Myocyte (in vitro differentiated cells): ENCODE results near the gene TMEM47. TPM values are rescaled to one million over a fixed set of nuclear protein-coding genes. Genes with fewer than 3 reads are reported as not detected.

Experiments used
- DNase-seq: peaks from one replicate; pipeline ENCODE4 v3.0.0-alpha.2; 2012; ENCODE audit warnings: low read depth
- polyA plus RNA-seq: library from polyadenylated mRNA; unstranded; fragments of >200 nt; gene quantifications from one replicate; pipeline ENCODE4 v1.2.1, GENCODE V29; 2012; ENCODE audit warnings: missing spikeins
- total RNA-seq: library from RNA; depleted of rRNA; stranded (reverse); fragments of >200 nt; gene quantifications from 2 replicates; pipeline ENCODE4 v1.2.3, GENCODE V29; 2014

Gene TMEM47
- total RNA-seq: 69.2 and 81.1 TPM in 2 replicates
- 31.0 TPM for polyA plus RNA-seq

DNA sequence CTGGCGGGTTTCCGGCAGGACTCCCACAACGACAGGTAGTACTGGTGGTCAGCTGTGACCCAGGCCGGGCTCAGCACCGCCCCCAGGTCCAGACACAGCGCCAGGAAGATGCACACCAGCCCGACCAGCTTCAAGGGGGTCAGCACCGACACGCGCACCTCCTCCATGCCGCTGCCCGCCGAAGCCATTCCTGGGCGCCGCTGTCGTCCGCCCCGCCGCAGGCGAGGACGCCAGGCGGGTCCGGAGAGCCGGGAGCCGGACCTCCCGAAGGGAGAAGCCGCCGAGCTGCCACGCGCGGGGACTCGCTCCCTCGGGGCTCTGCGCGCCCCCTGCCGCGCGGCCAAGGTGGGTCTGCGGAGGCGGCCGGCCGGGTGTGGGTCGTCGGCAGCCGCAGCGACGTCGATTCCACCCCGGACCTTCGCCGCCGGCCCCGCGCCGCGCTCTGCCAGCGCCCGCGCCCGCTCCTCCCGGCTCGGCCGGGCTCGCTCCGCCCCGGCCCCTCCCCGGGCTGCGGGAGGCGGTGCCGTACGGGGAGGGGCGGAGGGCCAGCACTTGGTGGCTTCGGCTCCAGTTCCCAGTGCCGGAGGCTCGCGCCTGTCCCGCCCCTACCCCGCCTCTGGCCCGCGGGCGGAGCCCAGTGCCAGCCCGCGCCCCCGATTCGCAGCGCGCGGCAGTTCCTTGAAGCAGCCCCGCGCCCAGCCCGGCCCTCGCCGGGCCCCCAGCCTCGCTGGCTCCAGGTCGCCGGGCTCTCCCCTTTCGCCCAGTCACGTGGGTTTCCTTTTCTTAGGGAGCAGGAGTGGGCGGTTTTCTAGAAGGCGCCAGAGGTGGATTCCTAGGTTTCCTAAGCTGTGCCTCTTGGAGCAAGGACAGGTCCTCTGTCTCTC, at the start of gene TMEM47:
Gene TMEM47 (minus strand): TSS at position 444 of the 884 bp plus-strand sequence. CDS start 256 bp downstream, at position 188.
- peak; percentile 77 for DNase-seq

DNA sequence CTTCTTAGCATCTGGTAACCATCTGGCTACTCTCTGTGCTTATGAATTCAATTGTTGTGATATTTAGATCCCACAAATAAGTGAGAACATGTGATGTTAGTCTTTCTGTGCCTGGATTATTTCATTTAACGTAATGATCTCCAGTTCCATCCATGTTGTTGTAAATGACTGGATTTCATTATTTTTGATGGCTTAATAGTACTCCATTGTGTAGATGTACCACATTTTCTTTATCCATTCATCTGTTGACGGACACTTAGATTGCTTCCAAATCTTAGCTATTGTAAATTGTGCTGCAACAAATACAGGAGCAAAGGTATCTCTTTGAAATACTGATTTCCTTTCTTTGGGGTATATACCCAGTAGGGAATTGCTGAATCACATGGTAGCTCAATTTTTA, 30.0 kb upstream of the TMEM47 start:
- no peak for DNase-seq

DNA sequence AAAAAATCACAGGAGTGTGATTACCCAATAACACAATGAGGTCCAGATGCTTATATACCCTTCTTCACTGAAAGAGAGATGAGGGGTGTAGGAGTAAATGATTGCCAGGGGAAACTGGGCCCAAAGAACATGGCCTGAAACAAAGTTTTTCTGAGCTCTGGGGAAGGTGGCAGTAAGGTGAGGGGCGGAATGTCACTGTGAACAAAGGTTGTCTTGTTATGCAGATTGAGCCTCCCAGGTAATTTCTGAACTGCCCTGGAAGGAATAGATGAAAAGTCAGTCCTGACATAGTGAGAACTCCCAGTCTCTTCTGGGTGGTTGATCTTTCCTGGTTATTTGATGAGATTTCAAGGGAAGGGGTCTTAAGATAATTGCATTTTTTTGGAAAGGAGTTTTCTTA, 2.5 kb upstream of the TMEM47 start:
- DNase-seq: no peak

DNA sequence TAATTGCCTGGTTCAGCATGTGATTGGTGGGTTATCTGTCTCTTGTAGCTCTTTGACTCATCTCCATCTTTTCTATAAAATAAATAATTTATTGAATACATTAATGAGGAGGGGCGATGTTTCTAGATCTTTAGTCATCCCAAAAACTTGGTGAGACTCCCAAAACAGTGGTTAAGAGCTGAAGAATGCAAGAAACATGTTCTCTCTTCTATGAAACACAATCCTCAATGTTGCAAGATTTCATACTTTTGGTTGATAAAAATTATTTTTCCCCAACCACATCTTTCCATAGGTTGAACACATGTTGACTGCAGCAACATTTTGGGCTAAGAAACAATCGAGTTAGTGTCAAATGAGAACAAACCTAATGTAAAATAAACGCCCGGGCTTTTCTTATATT, 1.2 kb upstream of the TMEM47 start:
- no peak for DNase-seq

DNA sequence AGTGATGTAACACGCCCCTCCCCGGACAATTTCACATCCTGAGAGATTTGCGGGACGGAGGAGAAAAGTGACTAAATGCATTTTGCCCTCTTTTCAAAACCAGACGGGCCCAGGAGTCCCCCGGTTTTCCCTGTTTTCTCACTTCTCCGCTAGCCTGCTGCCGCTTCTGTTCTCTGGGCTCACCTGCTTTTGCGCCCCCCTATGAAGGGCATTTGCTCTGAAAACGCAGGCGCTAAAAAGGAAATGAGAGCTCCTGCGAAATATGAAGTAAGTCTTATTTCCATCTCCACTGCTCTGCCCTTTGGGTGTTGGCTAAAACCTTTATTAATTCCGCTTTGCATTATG, 613 bp upstream of the TMEM47 start:
- DNase-seq: no peak

DNA sequence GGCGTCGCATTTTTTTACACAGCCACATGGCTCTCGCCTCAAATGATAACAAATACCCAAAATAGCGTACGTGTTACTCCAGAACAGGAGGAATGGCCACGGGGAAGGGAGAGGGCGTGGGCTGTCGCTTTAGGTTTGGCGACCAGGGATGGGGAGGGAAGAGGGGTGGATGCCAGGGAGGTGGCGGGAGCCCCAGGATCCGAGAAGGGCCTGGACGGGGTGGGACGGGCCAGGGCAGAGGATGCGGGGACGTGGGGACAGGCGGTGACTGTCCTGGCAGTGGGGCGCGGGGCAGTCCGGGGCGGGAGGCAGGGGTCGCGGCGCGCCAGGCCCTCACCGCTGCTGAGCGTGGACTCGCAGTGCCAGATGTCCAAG, 631 bp downstream of the TMEM47 start:
- peak; percentile 22 for DNase-seq

DNA sequence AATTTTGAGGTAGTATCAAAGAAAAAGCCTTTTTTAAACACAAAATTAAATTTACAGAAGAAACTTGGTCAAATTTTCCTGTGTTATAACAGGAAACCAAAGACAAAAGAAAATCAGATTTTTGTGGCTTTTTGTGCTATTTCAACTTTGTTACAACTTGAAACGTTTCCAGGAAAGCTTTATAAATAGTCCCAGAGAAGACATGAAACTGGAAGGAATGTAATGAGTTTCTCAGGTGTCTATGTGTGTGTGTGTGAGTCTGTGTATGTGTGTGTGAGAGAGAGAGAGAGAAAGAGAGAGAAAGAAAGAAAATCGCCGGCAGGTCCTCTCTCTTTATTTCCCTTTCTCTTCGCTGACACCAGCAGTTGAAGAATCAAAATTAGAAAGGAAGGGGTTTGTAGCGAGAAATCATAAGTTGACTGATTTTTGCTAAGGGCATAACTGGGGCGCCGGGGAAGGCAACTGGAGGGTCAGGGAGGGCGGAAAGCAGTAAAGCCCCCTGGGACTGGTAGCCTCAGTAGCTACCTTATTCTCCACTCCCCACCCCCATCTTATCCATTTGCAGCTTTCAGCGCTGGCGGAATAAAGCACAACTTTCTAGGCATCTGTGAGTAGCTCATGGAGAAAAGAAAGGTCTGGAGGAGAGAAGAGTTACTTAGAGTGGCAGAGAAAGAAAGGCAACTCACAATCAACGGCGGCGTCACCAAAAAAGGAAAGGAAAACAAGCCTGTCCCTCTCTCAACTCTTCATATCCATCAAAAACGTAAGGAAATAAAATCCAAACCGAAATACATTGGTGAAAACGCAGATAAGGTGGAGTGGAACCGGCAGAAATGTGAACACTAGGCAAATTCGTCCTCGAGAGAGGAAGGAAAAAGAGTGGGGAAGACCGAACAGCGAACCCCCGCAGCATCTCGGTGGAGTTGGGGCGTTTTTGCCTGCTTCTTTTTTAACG, 1.3 kb downstream of the TMEM47 start:
- DNase-seq: peak; percentile 19

DNA sequence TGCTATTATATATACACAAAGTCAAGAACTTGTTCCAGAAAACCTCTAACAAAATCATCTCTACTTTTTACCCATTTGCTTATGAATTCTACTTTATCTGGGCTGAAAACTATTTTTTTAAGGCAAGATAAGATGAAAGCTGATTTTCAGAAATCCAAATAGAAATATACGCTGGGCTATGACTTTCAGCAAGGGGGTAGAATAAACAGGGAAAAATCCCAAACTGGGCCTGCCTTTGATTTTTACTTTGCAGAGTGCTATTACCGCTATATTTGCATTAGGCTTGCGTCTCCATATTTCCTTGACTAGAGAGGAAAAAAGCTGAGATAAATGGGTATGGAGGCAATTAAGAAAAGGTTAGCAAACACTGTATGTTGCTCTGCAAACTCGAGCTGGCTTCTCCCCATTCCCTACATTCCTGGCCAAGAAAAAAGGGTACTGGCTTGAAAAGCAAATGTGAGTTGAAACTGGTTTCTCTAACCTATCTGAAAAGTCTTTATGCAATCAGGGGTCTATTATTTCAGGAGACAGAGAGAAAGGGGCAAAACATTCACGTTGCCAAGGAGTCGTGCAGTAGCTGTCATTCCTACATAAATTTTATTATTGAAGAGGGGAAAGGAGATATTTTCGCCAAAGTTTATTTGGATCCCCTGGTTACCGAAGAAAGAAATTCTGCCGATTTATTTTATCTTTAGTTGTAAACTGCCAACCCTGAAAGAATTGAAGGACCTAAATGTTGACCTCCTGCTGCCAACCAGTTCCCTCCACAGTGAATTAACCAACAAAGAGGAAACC, 2.2 kb downstream of the TMEM47 start:
- DNase-seq: peak; percentile 11

DNA sequence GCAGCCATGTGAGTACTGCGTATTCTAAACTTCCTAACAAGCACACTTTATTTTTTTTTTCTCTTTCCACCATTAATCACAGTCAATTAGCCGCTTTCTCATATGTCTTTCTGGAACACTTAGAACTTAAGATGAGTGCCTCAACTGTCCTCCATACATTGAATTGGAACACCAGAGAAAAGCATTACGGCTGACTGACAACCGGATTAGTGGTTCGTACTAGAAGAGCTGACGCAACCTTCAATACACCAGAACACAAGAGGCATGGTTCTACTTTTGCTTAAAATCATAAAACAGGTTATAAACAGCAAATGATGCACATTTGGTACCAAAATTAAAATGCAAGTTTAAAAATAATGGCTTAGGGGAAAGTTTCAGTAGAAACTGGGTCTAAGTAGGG, 3.3 kb downstream of the TMEM47 start:
- peak; percentile 32 for DNase-seq

DNA sequence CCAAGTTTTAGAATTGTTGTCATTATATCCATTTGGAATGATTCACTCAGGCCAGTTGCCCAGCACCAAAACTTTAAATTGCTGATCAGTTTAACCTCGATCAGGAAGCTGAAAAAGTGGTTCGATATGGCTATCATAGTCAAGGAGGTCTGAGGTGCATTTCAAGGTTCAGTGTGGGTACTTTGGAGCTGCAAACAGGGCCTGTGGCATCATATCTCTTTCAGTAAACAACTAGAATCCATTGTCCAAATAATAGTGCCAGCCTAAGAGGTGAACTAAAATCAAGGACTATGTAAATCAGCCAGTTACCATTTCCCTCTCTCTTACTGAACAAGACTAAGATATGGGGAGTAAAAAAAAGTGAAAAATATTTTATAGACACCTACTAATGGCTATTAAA, 14.2 kb downstream of the TMEM47 start:
- DNase-seq: no peak

DNA sequence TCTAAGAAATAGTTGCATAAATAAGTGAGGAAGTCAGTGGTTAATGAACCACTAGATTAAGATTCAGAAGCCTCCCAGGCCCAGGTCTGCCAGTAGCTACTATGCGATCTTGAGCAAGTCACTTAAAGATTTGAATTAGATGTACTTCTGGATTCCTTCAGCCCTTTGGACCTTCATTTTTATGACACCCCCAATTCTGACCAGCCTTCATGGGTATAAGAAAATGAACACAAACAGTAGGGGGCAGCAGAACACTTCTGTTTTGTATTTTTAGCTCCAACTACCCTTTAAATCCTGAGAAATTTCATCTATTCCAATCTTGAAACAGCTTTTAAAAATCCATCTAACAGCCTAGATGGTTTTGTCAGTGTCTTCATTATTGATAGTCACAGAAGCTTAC, 19.0 kb downstream of the TMEM47 start:
- DNase-seq: peak; percentile 55

DNA sequence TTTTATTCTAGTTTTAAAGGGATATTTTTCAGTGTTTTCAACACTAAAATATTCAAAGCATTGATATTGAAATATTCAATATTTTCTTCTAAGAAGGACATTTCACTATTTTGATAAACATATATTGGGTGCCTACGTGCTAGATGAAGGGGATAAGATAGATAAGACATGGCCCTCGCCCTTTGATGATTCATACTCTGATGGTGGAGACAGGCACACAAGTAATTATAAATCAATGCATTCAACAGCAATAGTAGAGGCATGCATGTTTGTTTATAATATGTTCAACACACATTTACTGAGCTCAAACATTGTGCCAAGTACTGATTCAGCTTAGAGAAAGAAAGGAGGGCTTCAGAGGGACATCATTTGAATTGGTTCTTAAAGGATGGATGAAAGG, 22.7 kb downstream of the TMEM47 start:
- DNase-seq: no peak

DNA sequence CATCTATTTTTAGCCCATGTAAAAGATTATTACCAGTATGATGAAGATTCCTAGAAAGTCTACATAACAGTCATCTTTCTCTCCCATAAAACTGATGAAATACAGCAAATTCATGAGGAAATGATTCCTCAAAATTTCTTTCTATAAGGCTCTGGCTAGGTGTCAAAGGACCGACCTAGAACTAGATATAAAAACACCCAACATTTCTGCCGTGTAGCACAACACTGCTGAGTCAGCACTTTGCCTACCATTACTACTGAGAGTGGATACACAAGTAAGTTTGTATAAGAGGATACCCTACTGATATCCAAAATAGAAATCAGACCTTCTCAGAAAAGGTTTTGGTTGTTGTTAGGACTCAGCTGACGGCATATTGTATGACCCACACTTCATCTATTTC, 24.7 kb downstream of the TMEM47 start:
- DNase-seq: no peak

DNA sequence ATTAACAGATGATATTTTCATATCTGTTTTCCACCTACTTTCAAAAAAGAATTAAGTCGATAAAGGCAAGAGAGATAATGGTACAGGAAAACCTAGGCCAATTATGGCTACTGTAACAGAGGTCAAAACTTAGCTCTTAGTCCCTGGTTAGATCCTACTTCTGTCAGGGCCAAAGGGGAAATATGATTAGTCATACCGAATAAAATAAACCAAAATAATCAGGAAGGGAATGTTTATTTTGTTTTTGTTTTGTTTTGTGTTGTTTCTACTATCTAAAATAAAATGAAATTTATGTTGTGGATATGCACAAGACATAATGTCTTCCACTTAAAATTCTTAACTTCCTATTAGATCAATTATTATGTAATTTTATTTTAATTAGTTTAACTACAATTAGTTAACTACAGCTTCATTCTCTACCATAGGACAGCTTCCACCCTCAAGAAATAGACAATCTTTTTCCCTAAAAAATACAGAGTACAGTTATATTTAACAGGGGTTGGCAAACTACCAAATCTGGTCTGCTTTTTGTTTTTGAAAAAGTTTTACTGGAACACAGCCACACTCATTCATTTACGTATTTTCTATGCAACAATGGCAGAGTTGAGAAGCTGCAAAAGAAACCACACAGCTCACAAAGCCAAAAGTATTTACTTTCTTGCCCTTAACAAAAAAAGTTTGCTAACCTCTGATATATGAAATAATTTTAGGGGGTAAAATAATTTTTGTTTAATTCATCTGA, 25.4 kb downstream of the TMEM47 start:
- peak; percentile 34 for DNase-seq

DNA sequence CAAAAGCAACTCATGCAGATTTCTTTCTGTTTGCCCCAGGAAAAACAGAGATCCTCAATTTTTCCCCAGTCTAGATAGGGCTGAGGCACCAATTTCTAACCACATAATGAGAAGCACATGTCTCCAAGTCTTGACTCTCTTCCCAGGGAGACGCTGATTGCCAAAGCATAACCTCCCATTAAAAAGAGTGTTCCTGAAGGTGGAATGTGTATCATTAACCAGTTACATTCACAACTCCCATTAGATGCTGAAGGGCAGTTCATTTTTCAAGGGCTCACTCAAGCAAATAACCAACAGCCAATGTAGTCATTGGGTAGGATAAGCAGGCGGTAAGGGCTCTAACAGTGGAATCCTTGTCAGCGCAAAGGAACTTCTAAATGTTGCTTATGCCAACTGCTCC, 27.5 kb downstream of the TMEM47 start:
- no peak for DNase-seq

DNA sequence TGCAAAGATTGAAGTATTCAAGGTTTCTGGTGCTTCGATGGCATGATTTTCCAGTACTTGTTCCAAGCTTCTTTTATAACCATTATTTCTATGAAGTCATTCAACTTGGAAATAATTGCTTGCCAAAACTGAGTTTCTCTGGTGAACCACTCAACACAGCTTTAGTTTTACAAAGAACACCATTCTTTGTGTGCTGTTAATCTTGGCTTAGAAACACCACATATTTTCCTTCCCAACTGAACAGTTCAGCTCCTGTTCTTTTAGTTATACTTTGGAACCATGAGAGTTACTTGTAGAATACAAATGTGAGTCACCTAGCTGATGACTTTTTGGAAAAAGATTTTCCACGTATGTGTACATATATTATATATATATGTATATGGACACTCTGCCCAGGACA, 32.7 kb downstream of the TMEM47 start:
- no peak for DNase-seq

DNA sequence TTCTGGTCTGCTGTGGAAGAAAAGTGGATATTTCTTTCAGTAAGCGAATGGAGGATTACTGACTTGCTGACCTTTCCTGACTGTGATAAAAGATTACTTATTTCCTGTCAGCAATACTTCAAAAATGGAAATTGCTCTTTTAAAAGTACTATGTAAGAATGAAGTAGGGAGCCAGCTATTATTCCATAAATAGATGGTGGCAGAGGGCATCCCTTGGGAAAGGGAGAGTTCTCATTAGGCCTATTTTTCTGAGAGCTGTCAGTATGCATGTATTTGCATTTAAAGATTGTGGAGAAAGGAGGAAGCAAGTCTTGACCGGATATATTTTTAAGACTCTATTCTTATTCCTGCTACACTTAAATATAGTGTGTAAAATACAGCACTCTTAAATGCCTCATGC, 37.2 kb downstream of the TMEM47 start:
- no peak for DNase-seq

DNA sequence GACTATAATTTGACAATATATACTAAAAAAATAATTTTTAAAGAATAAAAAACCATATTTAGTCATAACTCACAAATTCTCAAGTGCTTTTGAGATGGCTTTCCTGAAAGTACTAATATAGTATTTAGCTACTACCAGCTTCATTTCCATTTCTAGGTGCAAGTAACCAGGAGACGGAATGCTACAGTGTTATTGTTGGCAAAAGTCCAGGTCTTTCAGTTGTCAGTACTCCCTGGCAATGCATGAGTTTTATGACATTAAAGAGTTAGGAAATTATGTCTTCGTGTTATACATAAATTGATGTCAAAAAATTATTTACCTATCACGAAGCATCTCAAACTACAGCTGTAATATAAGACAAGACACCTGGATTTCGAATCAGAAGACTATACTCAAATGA, 45.0 kb downstream of the TMEM47 start:
- DNase-seq: no peak

DNA sequence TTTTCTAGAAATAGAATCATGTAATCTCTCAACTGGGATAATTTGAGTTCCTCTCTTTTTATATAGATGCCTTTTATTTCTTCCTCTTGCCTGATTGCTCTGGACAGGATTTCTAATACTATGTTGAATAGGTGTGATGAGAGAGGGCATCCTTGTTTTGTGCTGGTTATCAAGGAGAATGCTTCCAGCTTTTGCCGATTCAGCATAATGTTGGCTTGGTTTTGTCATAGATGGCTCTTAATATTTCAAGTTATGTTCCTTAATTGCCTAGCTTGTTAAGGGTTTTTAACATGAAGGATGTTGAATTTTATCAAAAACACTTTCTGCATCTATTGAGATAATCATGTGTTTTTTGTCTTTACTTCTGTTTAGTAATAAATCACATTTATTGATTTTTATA, 58.7 kb downstream of the TMEM47 start:
- no peak for DNase-seq

DNA sequence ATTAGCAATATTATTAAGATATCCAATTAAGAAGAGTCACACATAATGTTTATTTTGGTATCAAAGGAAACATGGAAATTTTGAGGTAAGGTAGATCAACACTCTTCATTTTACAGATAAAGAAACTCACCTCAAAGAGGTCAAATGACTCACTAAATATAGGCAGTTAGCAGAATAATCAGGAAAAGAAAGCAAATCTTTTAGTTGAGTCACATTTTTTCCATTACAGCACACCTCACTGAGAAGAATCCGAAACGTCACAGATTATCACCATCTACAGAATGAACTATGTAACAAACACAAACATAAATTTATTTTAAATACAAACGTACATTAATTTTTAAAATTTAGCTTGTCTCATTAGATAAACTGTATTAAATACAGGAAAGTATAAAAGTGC, 70.1 kb downstream of the TMEM47 start:
- no peak for DNase-seq
